HG03571 (cell line): ENCODE measurements around the gene CREB5.
"Not testable (repeated sequence)": the region's sequence is repeated elsewhere in the genome, so short reads cannot be mapped to it uniquely, and the experiment has no call there.

Experiments used
- ATAC-seq: cut with Tn5 transposase; IDR thresholded peaks from one replicate; pipeline ENCODE4 v1.9.1; 2021; ENCODE audit not compliant: unreplicated experiment

CREB5 gene

DNA sequence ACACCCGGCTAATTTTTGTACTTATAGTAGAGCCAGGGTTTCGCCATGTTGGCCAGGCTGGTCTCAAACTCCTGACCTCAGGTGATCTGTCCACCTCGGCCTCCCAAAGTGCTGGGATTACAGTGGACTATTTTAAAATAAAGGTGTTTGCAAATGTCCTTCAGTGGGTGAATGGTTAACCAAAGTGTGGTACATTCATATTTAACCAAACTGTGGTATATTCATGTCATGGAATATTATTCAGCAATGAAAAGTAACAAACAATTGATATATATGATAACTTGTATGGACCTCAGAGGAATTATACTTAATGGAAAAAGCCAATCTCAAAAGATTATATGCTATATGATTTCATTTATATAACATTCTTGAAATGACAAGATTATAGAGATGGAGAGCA, 190.0 kb downstream of the CREB5 start:
- ATAC-seq = no peak

- ATAC-seq = no peak
Measured at GRCh38 chr7:28605427-28606085, 193.2 kb downstream of the CREB5 start.

GRCh38 chr7:28606421-28606820, 194.1 kb downstream of the CREB5 start:
- no peak for ATAC-seq

DNA sequence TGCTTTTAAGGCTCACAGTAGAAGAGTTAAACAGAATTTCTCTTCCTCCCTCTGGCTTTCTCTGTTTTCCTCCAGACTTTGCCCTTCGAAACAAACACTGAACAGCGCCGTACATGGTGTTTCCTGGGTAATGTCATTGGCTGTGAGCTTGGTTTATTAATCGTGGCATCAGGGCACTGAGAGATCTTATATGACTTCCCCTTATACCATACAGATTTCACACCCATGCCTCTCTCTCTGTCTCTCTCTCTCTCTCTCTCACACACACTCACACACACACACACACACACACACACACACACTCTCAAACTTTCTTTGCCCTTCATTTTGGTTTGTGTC, 195.5 kb downstream of the CREB5 start:
- no peak for ATAC-seq

GRCh38 chr7:28608237-28608656, 195.9 kb downstream of the CREB5 start:
- ATAC-seq = no peak

DNA sequence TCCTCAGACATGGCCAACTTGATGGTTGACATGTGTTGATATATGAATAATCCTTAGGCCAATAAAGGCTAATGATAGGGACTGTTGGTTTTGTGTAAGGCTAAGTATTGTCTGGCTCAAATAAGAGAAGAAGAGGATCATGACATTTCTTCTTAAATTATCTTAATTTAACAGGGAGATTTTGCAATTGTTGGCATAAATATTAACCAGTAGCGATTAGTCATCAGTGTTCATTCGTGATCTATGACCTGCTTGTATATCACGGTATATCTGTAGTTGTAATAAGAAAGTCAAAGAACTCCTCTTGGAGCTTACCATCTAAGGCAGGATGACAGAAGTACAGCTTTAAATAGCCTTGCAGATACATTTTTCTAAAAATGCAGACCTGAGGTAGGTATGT, 196.4 kb downstream of the CREB5 start:
- ATAC-seq = no peak

- no peak for ATAC-seq
Measured at GRCh38 chr7:28609608-28610007, 197.3 kb downstream of the CREB5 start.

DNA sequence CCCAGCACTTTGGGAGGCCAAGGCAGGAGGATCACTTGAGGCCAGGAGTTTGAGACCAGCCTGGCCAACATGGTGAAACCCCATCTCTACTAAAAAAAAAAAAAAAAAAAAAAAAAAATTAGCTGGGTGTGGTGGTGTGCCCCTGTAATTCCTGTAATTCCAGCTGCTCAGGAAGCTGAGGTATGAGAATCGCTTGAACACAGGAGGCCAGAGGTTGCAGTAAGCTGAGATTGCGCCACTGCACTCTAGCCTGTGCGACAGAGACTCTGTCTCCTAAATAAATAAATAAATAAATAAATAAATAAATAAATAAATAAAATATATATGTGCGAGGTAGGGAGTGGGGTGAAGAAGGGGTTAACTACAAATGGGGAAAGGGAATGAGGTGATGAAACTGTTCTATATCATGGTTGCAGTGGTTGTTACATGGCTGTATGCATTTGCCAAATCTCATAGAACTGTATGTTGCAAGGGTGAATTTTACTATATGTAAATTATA, 199.1 kb downstream of the CREB5 start:
- ATAC-seq = not testable (repeated sequence)

DNA sequence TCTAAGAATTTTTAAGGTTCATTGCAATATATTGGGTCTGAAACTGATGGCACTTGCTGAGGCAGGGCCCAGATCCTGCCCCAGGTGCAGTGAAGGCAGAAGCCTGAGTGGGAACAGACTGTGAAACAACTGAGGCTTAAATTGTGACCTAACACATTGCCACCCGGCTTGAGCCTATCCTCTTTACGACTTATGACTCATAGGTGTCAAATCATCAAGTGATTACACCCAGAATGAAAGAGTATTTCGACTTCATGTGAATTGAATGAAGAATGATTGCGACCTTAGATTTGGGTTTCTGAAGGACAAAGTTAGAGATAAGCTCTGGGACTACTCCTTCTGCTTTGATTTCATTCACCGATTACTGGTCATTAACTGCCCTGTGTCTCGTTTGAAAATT, 200.9 kb downstream of the CREB5 start:
- no peak for ATAC-seq

- ATAC-seq = no peak
Measured at GRCh38 chr7:28615091-28615490, 202.8 kb downstream of the CREB5 start.

GRCh38 chr7:28617308-28617880, 205.1 kb downstream of the CREB5 start:
- no peak for ATAC-seq

- ATAC-seq = no peak
Measured at GRCh38 chr7:28618383-28618782, 206.1 kb downstream of the CREB5 start.

DNA sequence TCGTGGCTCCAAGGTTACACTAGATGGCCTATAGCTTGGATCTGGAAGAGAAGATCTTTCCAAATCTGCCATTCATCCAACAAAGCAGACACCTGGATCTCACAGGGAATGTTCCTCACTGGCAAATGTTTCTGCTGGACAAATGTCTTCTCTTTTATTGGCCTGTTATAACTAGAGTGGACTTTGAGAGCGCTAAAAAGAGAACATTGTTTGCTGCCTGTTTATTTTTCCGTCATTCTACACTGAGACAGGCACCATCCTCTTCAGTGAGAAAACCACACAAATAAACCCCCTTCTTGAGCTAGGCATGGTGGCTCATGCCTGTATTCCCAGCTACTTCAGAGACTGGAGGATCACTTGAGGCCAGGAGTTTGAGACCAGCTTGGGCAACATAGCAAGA, 206.9 kb downstream of the CREB5 start:
- no peak for ATAC-seq

DNA sequence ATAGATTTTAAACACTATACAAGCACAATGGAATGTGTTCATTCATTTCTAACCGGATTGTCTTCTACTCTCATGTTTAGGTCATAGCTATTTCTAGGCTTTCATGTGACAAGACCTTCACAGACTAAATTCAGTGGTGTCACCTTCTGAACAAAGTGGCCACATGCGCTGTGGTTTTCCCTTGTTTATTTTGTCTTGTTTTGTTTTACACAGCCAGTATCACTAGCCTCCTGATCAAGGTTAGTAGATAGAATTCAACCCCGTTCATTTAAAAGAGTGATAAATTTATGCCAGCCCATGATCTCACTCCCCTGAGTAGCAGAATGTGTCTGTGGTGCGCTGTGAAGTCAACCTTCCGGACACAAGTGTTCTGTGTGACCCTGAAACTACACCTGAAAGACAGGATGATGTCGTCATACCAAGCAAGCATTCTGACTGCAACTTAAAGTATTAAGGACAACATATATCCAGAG, 209.1 kb downstream of the CREB5 start:
- ATAC-seq = no peak

DNA sequence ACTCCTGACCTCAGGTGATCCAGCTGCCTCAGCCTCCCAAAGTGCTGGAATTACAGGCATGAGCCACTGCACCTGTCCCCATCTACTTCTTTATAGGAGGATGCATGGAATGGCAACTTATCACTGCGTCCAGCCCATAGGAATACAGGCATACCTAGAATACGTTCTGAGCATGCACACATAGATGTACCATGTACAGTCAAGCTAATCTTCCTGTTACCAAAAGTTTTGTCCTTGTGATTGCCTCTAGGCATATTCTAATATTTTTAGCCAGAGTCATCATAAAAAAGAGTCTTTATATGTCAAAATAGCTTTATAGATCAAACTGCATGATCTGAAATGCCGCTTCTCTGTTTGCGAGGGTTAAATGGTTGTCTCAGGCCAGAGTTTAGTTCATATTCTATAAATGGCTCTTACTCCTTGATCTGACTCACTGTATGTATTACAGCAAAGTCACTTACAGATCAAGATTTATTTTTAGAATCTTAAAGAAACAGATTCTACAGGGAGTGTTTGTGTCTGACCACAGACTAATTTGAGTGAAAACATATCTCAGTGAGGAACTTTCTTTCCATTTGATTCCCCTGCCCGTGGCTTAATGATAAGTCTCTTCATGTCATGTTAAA, 210.9 kb downstream of the CREB5 start:
- no peak for ATAC-seq

- ATAC-seq = no peak
Measured at GRCh38 chr7:28623863-28624262, 211.5 kb downstream of the CREB5 start.

GRCh38 chr7:28625432-28625831, 213.1 kb downstream of the CREB5 start:
- no peak for ATAC-seq

- ATAC-seq = no peak
Measured at GRCh38 chr7:28626221-28626620, 213.9 kb downstream of the CREB5 start.

- ATAC-seq = no peak
Measured at GRCh38 chr7:28626624-28627262, 214.4 kb downstream of the CREB5 start.

DNA sequence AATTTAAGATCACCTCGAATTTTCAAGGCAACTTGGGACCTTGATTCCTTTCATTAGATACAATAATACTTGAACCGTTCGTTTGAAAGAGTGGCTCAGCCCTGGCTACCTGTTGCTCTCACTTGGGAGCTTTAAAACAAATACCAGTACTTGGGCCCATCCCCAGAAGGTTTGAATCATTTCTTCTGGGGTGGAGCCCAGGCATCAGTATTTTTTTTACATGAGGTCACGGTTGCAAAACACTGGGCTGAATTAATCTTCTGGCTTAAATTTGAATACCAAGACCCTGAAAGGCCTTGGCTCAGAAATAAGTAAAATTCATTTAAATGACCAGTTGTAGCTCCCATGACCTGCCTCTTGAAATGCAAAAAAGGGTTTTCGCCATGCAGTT, 214.9 kb downstream of the CREB5 start:
- no peak for ATAC-seq

- ATAC-seq = no peak
Measured at GRCh38 chr7:28627896-28628295, 215.6 kb downstream of the CREB5 start.
